ENCODE results near the gene FAF1. TPM values are rescaled to one million over a fixed set of nuclear protein-coding genes. Genes with fewer than 3 reads are reported as not detected.

FAF1 gene
- total and polyA plus RNA-seq, 2 donors (not counting 1 experiment from before 2014, with no cell fraction given), result 39.6 to 40.0 TPM

GRCh38 chr1:50553921-50554320 lies 406.1 kb downstream of the FAF1 start:
- no peaks in the 10 kb centered on the region for H3K36me3 ChIP-seq (ENCODE audit: control insufficient read depth, insufficient read depth, low read length)
- H3K4me1 ChIP-seq (ENCODE audit: control insufficient read depth, extremely low read depth, insufficient read depth, low read length), result no peaks in the 10 kb centered on the region
- DNase-seq (ENCODE audit: low read depth in 2 of 2), result no peak
- no peaks in the 10 kb centered on the region for H3K27me3 ChIP-seq (ENCODE audit: control insufficient read depth, insufficient read depth, low read length)
- no peak overlapping the region for H3K27ac ChIP-seq (ENCODE audit: insufficient read depth, low read length)
- no peak overlapping the region for H3K9ac ChIP-seq (ENCODE audit: insufficient read depth, low read length)
- no peak overlapping the region for H3K4me3 ChIP-seq (replicated peaks in 1 of 4; ENCODE audit: control extremely low read depth in 1 of 4, insufficient read depth in 1 of 4, low read depth in 3 of 4, low read length in 4 of 4)
- no peak overlapping the region for H2AFZ ChIP-seq (ENCODE audit: low read length)
- H3K9me3 ChIP-seq (ENCODE audit: control insufficient read depth, insufficient read depth, low read depth, low read length), result no peaks in the 10 kb centered on the region
- H4K20me1 ChIP-seq (ENCODE audit: control insufficient read depth, extremely low read depth, insufficient read depth, low read length), result no peaks in the 10 kb centered on the region
- TF ChIP-seq, protein P1, sequence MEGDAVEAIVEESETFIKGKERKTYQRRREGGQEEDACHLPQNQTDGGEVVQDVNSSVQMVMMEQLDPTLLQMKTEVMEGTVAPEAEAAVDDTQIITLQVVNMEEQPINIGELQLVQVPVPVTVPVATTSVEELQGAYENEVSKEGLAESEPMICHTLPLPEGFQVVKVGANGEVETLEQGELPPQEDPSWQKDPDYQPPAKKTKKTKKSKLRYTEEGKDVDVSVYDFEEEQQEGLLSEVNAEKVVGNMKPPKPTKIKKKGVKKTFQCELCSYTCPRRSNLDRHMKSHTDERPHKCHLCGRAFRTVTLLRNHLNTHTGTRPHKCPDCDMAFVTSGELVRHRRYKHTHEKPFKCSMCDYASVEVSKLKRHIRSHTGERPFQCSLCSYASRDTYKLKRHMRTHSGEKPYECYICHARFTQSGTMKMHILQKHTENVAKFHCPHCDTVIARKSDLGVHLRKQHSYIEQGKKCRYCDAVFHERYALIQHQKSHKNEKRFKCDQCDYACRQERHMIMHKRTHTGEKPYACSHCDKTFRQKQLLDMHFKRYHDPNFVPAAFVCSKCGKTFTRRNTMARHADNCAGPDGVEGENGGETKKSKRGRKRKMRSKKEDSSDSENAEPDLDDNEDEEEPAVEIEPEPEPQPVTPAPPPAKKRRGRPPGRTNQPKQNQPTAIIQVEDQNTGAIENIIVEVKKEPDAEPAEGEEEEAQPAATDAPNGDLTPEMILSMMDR (conservative IDR thresholded peaks at IDR 0.05 in 1 of 2, IDR thresholded peaks at IDR 0.05 in 1 of 2; ENCODE audit: low read depth in 1 of 2, low read length in 2 of 2), result no peak
- no peak for TF ChIP-seq EZH2 (IDR thresholded peaks at IDR 0.05; ENCODE audit: low read length, missing control alignments)
- no peaks in the 10 kb centered on the region for H3K79me2 ChIP-seq (ENCODE audit: control insufficient read depth, insufficient read depth, low read length)
- H3K4me2 ChIP-seq (ENCODE audit: extremely low read depth, insufficient read depth, low read length), result no peak overlapping the region

DNA sequence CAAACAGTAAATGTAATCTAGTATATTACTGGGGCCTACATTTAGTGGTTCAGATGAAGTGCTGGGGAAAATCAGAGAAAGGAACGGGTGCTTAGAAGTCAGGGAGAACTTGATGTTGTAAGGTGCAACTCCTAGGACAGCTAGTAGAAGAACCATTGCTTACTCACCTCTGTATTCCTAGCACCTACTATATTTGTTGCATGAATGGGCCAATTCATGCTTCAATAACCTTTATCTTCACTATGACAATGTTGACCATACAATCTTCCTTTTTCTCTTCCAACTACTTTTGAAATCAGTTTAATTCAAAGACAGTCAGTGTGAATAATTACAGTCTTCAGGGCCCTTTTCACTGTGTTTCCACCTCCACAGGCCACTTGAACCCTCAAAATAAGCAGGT lies 411.8 kb downstream of the FAF1 start:
- no peaks in the 10 kb centered on the region for H3K9me3 ChIP-seq (ENCODE audit: control insufficient read depth, insufficient read depth, low read depth, low read length)
- no peak overlapping the region for H3K4me2 ChIP-seq (ENCODE audit: extremely low read depth, insufficient read depth, low read length)
- H3K4me1 ChIP-seq (ENCODE audit: control insufficient read depth, extremely low read depth, insufficient read depth, low read length), result no peaks in the 10 kb centered on the region
- no peak overlapping the region for H3K9ac ChIP-seq (ENCODE audit: insufficient read depth, low read length)
- H2AFZ ChIP-seq (ENCODE audit: low read length), result no peak overlapping the region
- no peak for TF ChIP-seq EZH2 (IDR thresholded peaks at IDR 0.05; ENCODE audit: low read length, missing control alignments)
- no peaks in the 10 kb centered on the region for H3K79me2 ChIP-seq (ENCODE audit: control insufficient read depth, insufficient read depth, low read length)
- no peaks in the 10 kb centered on the region for H4K20me1 ChIP-seq (ENCODE audit: control insufficient read depth, extremely low read depth, insufficient read depth, low read length)
- no peaks in the 10 kb centered on the region for H3K36me3 ChIP-seq (ENCODE audit: control insufficient read depth, insufficient read depth, low read length)
- no peak for DNase-seq (ENCODE audit: low read depth in 2 of 2)
- H3K27me3 ChIP-seq (ENCODE audit: control insufficient read depth, insufficient read depth, low read length), result no peaks in the 10 kb centered on the region
- H3K27ac ChIP-seq (ENCODE audit: insufficient read depth, low read length), result no peak overlapping the region
- H3K4me3 ChIP-seq (replicated peaks in 1 of 4; ENCODE audit: control extremely low read depth in 1 of 4, insufficient read depth in 1 of 4, low read depth in 3 of 4, low read length in 4 of 4), result no peak overlapping the region

DNA sequence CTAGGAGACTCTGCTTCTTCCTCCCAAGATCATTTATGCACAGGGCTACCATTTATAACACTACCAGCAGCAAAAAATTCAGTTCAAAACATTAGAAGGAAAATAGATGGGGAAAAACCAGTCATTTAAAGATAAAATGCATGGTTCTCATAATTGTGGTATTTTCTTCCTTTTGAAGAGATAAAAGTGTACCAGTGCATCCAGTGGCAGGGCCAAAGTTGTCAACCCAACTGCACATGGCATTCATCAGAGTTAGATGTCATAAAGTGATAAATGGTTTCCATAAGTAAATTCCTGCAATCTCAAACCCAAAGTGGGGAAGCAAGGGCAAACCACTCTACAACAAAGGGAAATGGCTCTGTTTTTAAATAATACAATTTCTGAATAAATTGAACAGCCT lies 417.7 kb downstream of the FAF1 start:
- TF ChIP-seq, protein P1 (conservative IDR thresholded peaks at IDR 0.05 in 1 of 2, IDR thresholded peaks at IDR 0.05 in 1 of 2; ENCODE audit: low read depth in 1 of 2, low read length in 2 of 2), result no peak
- H3K9me3 ChIP-seq (ENCODE audit: control insufficient read depth, insufficient read depth, low read depth, low read length), result no peaks in the 10 kb centered on the region
- no peak overlapping the region for H2AFZ ChIP-seq (ENCODE audit: low read length)
- no peaks in the 10 kb centered on the region for H3K4me1 ChIP-seq (ENCODE audit: control insufficient read depth, extremely low read depth, insufficient read depth, low read length)
- no peak overlapping the region for H3K27ac ChIP-seq (ENCODE audit: insufficient read depth, low read length)
- no peaks in the 10 kb centered on the region for H3K36me3 ChIP-seq (ENCODE audit: control insufficient read depth, insufficient read depth, low read length)
- no peaks in the 10 kb centered on the region for H4K20me1 ChIP-seq (ENCODE audit: control insufficient read depth, extremely low read depth, insufficient read depth, low read length)
- H3K79me2 ChIP-seq (ENCODE audit: control insufficient read depth, insufficient read depth, low read length), result no peaks in the 10 kb centered on the region
- H3K9ac ChIP-seq (ENCODE audit: insufficient read depth, low read length), result no peak overlapping the region
- no peaks in the 10 kb centered on the region for H3K27me3 ChIP-seq (ENCODE audit: control insufficient read depth, insufficient read depth, low read length)
- DNase-seq (ENCODE audit: low read depth in 2 of 2), result peak in 1 of 2 donors; percentile 58
- H3K4me3 ChIP-seq (replicated peaks in 1 of 4; ENCODE audit: control extremely low read depth in 1 of 4, insufficient read depth in 1 of 4, low read depth in 3 of 4, low read length in 4 of 4), result no peak overlapping the region
- H3K4me2 ChIP-seq (ENCODE audit: extremely low read depth, insufficient read depth, low read length), result peak overlapping the region; percentile 9
